Fibroblast of lung (primary cell): ENCODE results near the gene CHADL. TPM values are rescaled to one million over a fixed set of nuclear protein-coding genes. Genes with fewer than 3 reads are reported as not detected.

Experiments used
- DNase-seq, 2 donors: peaks; one replicate each; pipeline versions ENCODE4 v3.0.0 to v3.0.0-alpha.2; 2010; ENCODE audit warnings: low read depth in 2 of 2
- H2AFZ ChIP-seq: 2 replicates; pipeline ENCODE4 v1.5.1; 2012; ENCODE audit warnings: low read length, control low read depth, inconsistent platforms
- H3K27ac ChIP-seq: 2 replicates; pipeline ENCODE4 v1.5.1; 2011; ENCODE audit warnings: low read length, control low read depth; ENCODE audit not compliant: insufficient read depth
- H3K27me3 ChIP-seq: 2 replicates; pipeline ENCODE4 v1.5.1; 2011; ENCODE audit warnings: mild to moderate bottlenecking, low read length; ENCODE audit not compliant: control insufficient read depth, insufficient read depth
- H3K36me3 ChIP-seq: 2 replicates; pipeline ENCODE4 v1.5.1; 2011; ENCODE audit warnings: low read length; ENCODE audit not compliant: control insufficient read depth, insufficient read depth
- H3K4me1 ChIP-seq: 2 replicates; pipeline ENCODE4 v1.5.1; 2011; ENCODE audit warnings: low read length; ENCODE audit not compliant: control insufficient read depth, insufficient read depth; ENCODE audit errors: extremely low read depth
- H3K4me2 ChIP-seq: 2 replicates; pipeline ENCODE4 v1.5.1; 2011; ENCODE audit warnings: low read length, control low read depth; ENCODE audit not compliant: insufficient read depth; ENCODE audit errors: extremely low read depth
- H3K4me3 ChIP-seq, 4 experiments: fragments of 200-600 bp in 1 of 4; sonication (generic) in 1 of 4; replicated peaks in 1 of 4; 2 replicates each; pipeline ENCODE4 v1.5.1; 2011 to 2016; ENCODE audit warnings: low read length in 4 of 4, low read depth in 3 of 4, mild to moderate bottlenecking in 3 of 4, control low read depth in 2 of 4, inconsistent platforms in 1 of 4, mixed read lengths in 1 of 4; ENCODE audit not compliant: insufficient read depth in 1 of 4; ENCODE audit errors: control extremely low read depth in 1 of 4
- H3K79me2 ChIP-seq: 2 replicates; pipeline ENCODE4 v1.5.1; 2012; ENCODE audit warnings: mild to moderate bottlenecking, low read length, inconsistent platforms; ENCODE audit not compliant: control insufficient read depth, insufficient read depth
- H3K9ac ChIP-seq: 2 replicates; pipeline ENCODE4 v1.5.1; 2011; ENCODE audit warnings: mild to moderate bottlenecking, low read length, control low read depth; ENCODE audit not compliant: insufficient read depth
- H3K9me3 ChIP-seq: 2 replicates; pipeline ENCODE4 v1.5.1; 2012; ENCODE audit warnings: low read depth, low read length; ENCODE audit not compliant: control insufficient read depth, insufficient read depth
- H4K20me1 ChIP-seq: 2 replicates; pipeline ENCODE4 v1.5.1; 2011; ENCODE audit warnings: low read length; ENCODE audit not compliant: control insufficient read depth, insufficient read depth; ENCODE audit errors: extremely low read depth
- EZH2 ChIP-seq: IDR thresholded peaks from 2 replicates; pipeline ENCODE4 v1.5.1; 2012; ENCODE audit warnings: low read length, control low read depth, mild to moderate bottlenecking; ENCODE audit errors: missing control alignments
- polyA plus RNA-seq, 2 donors: library from polyadenylated mRNA; depleted of rRNA in 1 of 2; stranded (reverse) in 1 of 2; unstranded in 1 of 2; fragments of >200 nt; gene quantifications; 2 replicates each; pipeline ENCODE4 v1.2.1, GENCODE V29; 2011 to 2012; ENCODE audit warnings: missing spikeins in 1 of 2
- total RNA-seq: library from RNA; depleted of rRNA; stranded (reverse); fragments of >200 nt; gene quantifications from 2 replicates; pipeline ENCODE4 v1.2.1, GENCODE V29; 2014
- TF ChIP-seq, protein P1 (sequence below), 2 donors: IDR thresholded peaks in 1 of 2; conservative IDR thresholded peaks in 1 of 2; 1 replicate in 1 of 2; 2 replicates in 1 of 2; pipeline ENCODE4 v1.5.1; 2011 to 2012; ENCODE audit warnings: low read length in 2 of 2, control low read depth in 1 of 2, inconsistent platforms in 1 of 2, low read depth in 1 of 2, mild to moderate bottlenecking in 1 of 2

The CHADL gene
- total and polyA plus RNA-seq, 2 donors (not counting 1 experiment from before 2014, with no cell fraction given) = 0.10 to 3.1 TPM

DNA sequence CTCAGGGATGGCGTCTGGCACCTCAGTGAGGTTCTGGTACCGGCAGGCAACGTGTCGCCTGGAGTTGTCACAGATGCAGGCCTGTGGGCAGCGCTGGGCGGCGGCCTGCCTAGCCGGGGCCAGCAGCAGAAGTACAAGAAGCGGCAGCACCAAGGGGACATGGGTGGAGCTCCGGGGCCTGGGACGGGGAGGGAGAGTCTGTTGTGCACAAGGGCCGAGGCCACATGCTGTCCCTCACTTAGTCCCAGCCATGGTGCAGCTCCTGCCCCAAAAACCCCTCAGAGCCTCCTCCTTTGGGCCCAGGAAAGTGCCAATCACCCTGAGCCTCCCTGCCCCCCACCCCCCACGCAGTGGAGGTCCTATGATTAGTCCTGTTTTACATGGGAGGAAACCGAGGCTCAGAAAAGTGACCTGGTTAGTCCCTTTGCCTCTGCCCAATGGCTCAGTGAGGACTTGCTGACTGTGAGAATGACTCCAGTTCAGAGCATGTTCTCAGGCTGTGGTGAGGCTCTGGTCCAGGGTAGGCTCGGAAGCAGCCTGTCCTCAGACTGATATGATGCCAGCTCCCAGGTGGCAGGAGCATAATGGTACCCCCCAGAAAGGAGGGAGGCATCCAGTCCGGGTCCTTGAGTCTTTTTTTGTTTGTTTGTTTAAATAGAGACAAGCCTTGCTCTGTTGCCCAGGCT lies 1.1 kb downstream of the CHADL start:
- Histone ChIP-seq H3K36me3 (no peaks in the 10 kb centered on the region), H2AFZ (no peak overlapping the region), H3K4me3 (no peak overlapping the region), H3K9ac (no peak overlapping the region), H3K4me2 (no peak overlapping the region), H3K27me3 (no peaks in the 10 kb centered on the region), H4K20me1 (no peaks in the 10 kb centered on the region), H3K79me2 (no peaks in the 10 kb centered on the region), H3K4me1 (no peaks in the 10 kb centered on the region), H3K9me3 (no peaks in the 10 kb centered on the region), H3K27ac (no peak overlapping the region)
- no peak for TF ChIP-seq EZH2
- TF ChIP-seq, protein P1, sequence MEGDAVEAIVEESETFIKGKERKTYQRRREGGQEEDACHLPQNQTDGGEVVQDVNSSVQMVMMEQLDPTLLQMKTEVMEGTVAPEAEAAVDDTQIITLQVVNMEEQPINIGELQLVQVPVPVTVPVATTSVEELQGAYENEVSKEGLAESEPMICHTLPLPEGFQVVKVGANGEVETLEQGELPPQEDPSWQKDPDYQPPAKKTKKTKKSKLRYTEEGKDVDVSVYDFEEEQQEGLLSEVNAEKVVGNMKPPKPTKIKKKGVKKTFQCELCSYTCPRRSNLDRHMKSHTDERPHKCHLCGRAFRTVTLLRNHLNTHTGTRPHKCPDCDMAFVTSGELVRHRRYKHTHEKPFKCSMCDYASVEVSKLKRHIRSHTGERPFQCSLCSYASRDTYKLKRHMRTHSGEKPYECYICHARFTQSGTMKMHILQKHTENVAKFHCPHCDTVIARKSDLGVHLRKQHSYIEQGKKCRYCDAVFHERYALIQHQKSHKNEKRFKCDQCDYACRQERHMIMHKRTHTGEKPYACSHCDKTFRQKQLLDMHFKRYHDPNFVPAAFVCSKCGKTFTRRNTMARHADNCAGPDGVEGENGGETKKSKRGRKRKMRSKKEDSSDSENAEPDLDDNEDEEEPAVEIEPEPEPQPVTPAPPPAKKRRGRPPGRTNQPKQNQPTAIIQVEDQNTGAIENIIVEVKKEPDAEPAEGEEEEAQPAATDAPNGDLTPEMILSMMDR (conservative IDR thresholded peaks at IDR 0.05 in 1 of 2, IDR thresholded peaks at IDR 0.05 in 1 of 2; ENCODE audit: low read depth in 1 of 2, low read length in 2 of 2) = no peak
- no peak for DNase-seq

DNA sequence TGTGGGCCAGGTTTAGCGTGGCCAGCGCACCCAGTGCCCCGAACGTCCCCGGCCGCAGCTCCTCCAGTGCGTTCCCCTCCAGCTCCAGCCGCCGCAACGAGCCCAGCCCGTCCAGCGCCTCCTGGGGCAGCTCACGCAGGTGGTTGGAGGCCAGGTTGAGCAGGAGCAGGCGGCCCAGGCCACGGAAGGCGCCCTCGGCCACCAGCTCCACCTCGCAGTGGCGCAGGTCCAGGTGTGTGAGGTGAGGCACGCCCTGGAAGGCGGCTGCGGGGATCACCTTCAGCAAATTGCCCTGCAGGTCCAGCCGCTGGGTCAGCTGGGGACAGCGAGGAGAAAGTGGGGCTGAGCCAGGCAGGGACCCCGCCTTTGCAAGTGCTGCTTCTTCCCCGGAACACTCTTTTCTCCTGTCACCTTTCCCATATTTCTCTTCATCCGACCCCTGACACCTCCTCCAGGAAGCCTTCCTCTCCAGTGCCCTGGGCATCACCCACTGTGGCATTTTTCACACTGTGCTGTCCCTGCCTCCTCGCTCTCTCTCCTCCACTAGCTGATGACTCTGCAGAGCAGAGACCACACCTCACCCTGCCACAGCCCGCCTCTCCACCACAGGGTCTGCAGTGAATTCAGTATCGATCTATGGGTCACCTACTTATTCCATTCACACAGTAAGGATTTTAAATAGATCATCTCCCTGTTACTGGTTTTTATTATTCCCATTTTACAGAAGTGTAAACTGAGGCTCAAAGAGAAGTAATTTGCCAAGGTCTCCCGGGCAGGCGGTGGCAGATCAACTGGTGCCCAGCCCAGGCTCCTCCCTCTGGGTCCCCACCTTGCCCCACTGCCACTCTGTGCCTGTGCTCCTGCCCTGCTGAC lies 1.9 kb downstream of the CHADL start:
- Histone ChIP-seq H2AFZ (no peak overlapping the region), H3K4me2 (no peak overlapping the region)

More for the DNA sequence above, 1.9 kb downstream of the CHADL start:
- H4K20me1 ChIP-seq = no peaks in the 10 kb centered on the region
- no peaks in the 10 kb centered on the region for H3K4me1 ChIP-seq
- H3K9me3 ChIP-seq = no peaks in the 10 kb centered on the region
- H3K36me3 ChIP-seq = no peaks in the 10 kb centered on the region
- H3K9ac ChIP-seq = no peak overlapping the region
- H3K27ac ChIP-seq = no peak overlapping the region
- no peak overlapping the region for H3K4me3 ChIP-seq
- H3K79me2 ChIP-seq = no peaks in the 10 kb centered on the region
- TF ChIP-seq, protein P1 (conservative IDR thresholded peaks at IDR 0.05 in 1 of 2, IDR thresholded peaks at IDR 0.05 in 1 of 2; ENCODE audit: low read depth in 1 of 2, low read length in 2 of 2) = no peak
- no peak for DNase-seq
- no peaks in the 10 kb centered on the region for H3K27me3 ChIP-seq
